Measurements from ENCODE around the gene DCUN1D2. TPM values are rescaled to one million over a fixed set of nuclear protein-coding genes. Genes with fewer than 3 reads are reported as not detected.

Gene DCUN1D2
- total RNA-seq, 1 experiment from 2014 or later = 33.0 TPM

DNA sequence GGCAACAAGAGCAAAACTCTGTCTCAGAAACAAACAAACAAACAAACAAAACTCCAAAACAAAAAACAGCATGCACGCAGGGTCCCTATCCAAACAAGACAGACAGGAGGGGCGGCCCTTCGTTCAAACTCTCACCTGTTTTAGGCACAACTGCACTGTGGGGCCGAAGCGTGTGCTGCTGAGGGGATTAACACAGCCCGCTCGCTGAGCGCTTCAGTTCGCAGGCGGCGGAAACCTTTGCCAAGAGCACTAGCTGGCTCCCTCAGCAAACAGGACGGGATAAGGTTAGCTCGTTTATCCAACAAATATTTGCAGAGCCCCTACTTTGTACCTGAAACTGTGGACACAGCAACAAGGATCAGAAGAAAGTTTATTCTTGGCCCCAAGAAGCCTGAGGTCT lies 35.6 kb downstream of the DCUN1D2 start:
- Histone ChIP-seq H3K9me3 (ENCODE audit: insufficient read depth, low read depth) (no peaks in the 10 kb centered on the region), H2AFZ (no peak overlapping the region), H3K4me3 (no peak overlapping the region), H3K4me1 (replicated peaks; ENCODE audit: insufficient read depth) (peaks cover 6% of the 10 kb centered on the region), H3K4me2 (no peak overlapping the region), H3F3A (ENCODE audit: insufficient read depth, low read depth) (peaks cover 20% of the 10 kb centered on the region; the same call in 1 of the 2 replicates), H3K9me2 (ENCODE audit: insufficient read depth) (no peaks in the 10 kb centered on the region), H4K20me1 (ENCODE audit: insufficient read depth) (no peaks in the 10 kb centered on the region), H3K27ac (no peak overlapping the region), H3K79me2 (ENCODE audit: low read depth) (no peaks in the 10 kb centered on the region), H3K27me3 (ENCODE audit: insufficient read depth, low read depth) (no peaks in the 10 kb centered on the region), H3K36me3 (ENCODE audit: low read depth) (peaks cover 9% of the 10 kb centered on the region; the same call in 1 of the 2 replicates)
- CTCF ChIA-PET = no interaction called here
- no TSS peak for BruUV-seq (replicated peaks)
- intact Hi-C loops (cut with micrococcal nuclease; ENCODE audit: unreplicated experiment) = loop anchor here (5.0 kb wide), 1 partner anchor 107 kb away; no protein-coding TSS in a partner anchor
- POLR2A ChIA-PET (ENCODE audit: unreplicated experiment) = no interaction called here
- TF ChIP-seq EZH2 (IDR thresholded peaks at IDR 0.05; ENCODE audit: low read depth) = no peak
- TF ChIP-seq, protein P1, sequence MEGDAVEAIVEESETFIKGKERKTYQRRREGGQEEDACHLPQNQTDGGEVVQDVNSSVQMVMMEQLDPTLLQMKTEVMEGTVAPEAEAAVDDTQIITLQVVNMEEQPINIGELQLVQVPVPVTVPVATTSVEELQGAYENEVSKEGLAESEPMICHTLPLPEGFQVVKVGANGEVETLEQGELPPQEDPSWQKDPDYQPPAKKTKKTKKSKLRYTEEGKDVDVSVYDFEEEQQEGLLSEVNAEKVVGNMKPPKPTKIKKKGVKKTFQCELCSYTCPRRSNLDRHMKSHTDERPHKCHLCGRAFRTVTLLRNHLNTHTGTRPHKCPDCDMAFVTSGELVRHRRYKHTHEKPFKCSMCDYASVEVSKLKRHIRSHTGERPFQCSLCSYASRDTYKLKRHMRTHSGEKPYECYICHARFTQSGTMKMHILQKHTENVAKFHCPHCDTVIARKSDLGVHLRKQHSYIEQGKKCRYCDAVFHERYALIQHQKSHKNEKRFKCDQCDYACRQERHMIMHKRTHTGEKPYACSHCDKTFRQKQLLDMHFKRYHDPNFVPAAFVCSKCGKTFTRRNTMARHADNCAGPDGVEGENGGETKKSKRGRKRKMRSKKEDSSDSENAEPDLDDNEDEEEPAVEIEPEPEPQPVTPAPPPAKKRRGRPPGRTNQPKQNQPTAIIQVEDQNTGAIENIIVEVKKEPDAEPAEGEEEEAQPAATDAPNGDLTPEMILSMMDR (conservative IDR thresholded peaks at IDR 0.05) = no peak
- no peak for DNase-seq

DNA sequence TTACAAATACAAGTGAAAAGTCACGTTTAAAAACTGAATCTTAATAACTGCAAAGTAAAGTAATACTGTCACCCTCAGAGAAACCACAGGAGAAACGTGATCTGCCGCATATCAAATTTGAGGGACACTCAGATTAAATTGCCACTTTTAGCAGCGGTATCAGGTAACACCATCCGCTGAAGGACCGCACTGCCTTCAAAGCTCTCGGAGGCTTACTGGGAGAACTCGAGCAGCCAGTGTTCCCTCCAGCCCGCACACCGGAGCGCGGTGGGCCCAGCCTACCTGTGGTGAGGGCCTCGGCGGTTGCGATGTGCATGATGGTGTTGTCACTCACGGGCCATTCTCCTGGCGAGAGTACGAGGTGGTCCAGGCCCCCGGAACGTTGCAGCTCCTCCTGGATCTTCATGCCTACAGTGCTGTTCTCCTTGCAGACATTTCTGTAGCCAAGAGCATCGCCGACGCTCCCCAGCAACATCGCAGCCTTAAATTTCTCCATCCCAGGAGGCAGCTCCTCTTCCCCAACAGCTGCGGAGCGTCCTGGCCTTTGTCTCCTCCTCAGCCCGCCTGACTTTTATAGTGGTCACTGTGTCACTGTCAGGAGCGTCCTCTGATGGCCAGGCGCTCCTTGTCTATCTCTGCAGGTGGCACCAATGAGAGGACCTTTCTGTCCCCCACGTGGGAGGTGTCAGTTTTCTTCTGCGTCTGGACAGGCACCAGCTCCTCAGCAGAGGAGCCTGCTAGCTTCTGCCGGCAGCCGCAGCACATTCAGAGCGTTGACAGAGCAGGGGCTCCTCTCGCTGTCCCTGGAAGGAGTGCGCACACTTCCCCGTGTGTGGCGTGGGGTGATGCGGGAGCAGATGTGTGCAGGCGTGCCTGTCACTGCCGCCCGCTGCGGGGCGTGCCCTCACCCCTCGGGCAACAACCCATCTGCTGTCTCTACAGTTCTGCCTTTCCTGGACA lies 37.3 kb downstream of the DCUN1D2 start, which contains the start of gene ADPRHL1:
ADPRHL1 (minus strand) TSS at position 547 of the 960 bp plus-strand sequence; CDS start at position 496, 51 bp downstream.
- ChIA-PET CTCF (no interaction called here), POLR2A (ENCODE audit: unreplicated experiment) (no interaction called here)
- H3K9me2 ChIP-seq (ENCODE audit: insufficient read depth) = no peaks in the 10 kb centered on the region
- no peaks in the 10 kb centered on the region for H3K9me3 ChIP-seq (ENCODE audit: insufficient read depth, low read depth)
- no TSS peak for BruUV-seq (replicated peaks)
- H2AFZ ChIP-seq = no peak within 1 kb of the TSS
- no peak within 1 kb of the TSS for H3K4me3 ChIP-seq
- no peak for DNase-seq
- no peaks in the 10 kb centered on the region for H3K27me3 ChIP-seq (ENCODE audit: insufficient read depth, low read depth)
- TF ChIP-seq, protein P1 (conservative IDR thresholded peaks at IDR 0.05) = no peak
- TF ChIP-seq EZH2 (IDR thresholded peaks at IDR 0.05; ENCODE audit: low read depth) = no peak
- no peak within 1 kb of the TSS for H3K4me2 ChIP-seq
- intact Hi-C loops (cut with micrococcal nuclease; ENCODE audit: unreplicated experiment) = no loop called here
- no peaks in the 10 kb centered on the region for H3K79me2 ChIP-seq (ENCODE audit: low read depth)
- peaks cover 11% of the 10 kb centered on the region for H3K4me1 ChIP-seq (replicated peaks; ENCODE audit: insufficient read depth)
- H3K27ac ChIP-seq = no peak within 1 kb of the TSS
- H4K20me1 ChIP-seq (ENCODE audit: insufficient read depth) = no peaks in the 10 kb centered on the region
- H3F3A ChIP-seq (ENCODE audit: insufficient read depth, low read depth) = peaks cover 31% of the 10 kb centered on the region; the same call in 1 of the 2 replicates
- H3K36me3 ChIP-seq (ENCODE audit: low read depth) = peaks cover 5% of the 10 kb centered on the region; the same call in 1 of the 2 replicates

DNA sequence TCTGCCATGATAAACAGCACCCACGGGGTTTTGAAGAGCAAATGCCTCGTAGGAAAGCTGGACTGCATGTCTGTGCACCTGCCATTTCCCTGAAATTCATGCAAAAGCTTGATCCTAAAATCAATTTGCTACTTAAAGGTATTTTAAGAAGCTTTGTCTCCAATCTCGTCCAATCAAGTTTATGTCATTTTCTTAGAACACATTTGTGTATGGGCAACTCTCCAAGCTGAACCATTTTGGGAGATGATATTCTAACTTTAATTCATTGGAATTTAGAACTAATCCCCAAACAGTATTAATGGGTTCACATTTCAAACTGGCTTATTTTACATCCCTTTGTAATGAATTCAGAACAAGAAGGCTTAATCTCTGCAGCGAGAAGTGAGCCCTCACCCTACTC lies 38.0 kb downstream of the DCUN1D2 start:
- H3K9me3 ChIP-seq (ENCODE audit: insufficient read depth, low read depth) = no peaks in the 10 kb centered on the region
- no peaks in the 10 kb centered on the region for H3K27me3 ChIP-seq (ENCODE audit: insufficient read depth, low read depth)
- no peaks in the 10 kb centered on the region for H3K9me2 ChIP-seq (ENCODE audit: insufficient read depth)
- H3F3A ChIP-seq (ENCODE audit: insufficient read depth, low read depth) = peaks cover 38% of the 10 kb centered on the region; the same call in 1 of the 2 replicates
- H3K36me3 ChIP-seq (ENCODE audit: low read depth) = no peaks in the 10 kb centered on the region
- POLR2A ChIA-PET (ENCODE audit: unreplicated experiment) = no interaction called here
- no peak for TF ChIP-seq EZH2 (IDR thresholded peaks at IDR 0.05; ENCODE audit: low read depth)
- TF ChIP-seq, protein P1 (conservative IDR thresholded peaks at IDR 0.05) = no peak
- intact Hi-C loops (cut with micrococcal nuclease; ENCODE audit: unreplicated experiment) = no loop called here
- H3K79me2 ChIP-seq (ENCODE audit: low read depth) = peaks cover 7% of the 10 kb centered on the region; the same call in 1 of the 2 replicates
- no TSS peak for BruUV-seq (replicated peaks)
- no peak for DNase-seq
- no peaks in the 10 kb centered on the region for H4K20me1 ChIP-seq (ENCODE audit: insufficient read depth)
- no peak overlapping the region for H3K27ac ChIP-seq
- no peak overlapping the region for H2AFZ ChIP-seq
- H3K4me3 ChIP-seq = no peak overlapping the region
- H3K4me2 ChIP-seq = no peak overlapping the region
- H3K4me1 ChIP-seq (replicated peaks; ENCODE audit: insufficient read depth) = peaks cover 18% of the 10 kb centered on the region
- CTCF ChIA-PET = no interaction called here
